Keratinocyte (primary cell): Measurements from ENCODE around the gene BRD3OS. TPM values are rescaled to one million over a fixed set of nuclear protein-coding genes. Genes with fewer than 3 reads are reported as not detected.

Experiments
- DNase-seq: peaks from one replicate; pipeline ENCODE4 v3.0.0-alpha.2; 2011; ENCODE audit warnings: low read depth, missing footprints, low spot score
- FAIRE-seq: peaks from 2 replicates; lab custom pipeline; 2011; peaks lifted over from hg19 to GRCh38; lab: Jason Lieb, UNC
- H2AFZ ChIP-seq: 2 replicates; pipeline ENCODE4 v1.6.0; 2012; ENCODE audit warnings: low read length, control low read depth, inconsistent platforms; ENCODE audit not compliant: control insufficient read depth
- H3K27ac ChIP-seq: 2 replicates; pipeline ENCODE4 v1.5.1; 2011; ENCODE audit warnings: low read length; ENCODE audit not compliant: control insufficient read depth, insufficient read depth
- H3K27me3 ChIP-seq: 3 replicates; pipeline ENCODE4 v1.6.0; 2011; ENCODE audit warnings: low read length; ENCODE audit not compliant: control insufficient read depth, insufficient read depth; ENCODE audit errors: extremely low read depth
- H3K36me3 ChIP-seq, 2 experiments: 2 replicates in 1 of 2; 3 replicates in 1 of 2; pipeline ENCODE4 v1.5.1; 2011; ENCODE audit warnings: low read length in 2 of 2, mild to moderate bottlenecking in 1 of 2; ENCODE audit not compliant: control insufficient read depth in 2 of 2, insufficient read depth in 2 of 2; ENCODE audit errors: extremely low read depth in 1 of 2
- H3K4me1 ChIP-seq: 3 replicates; pipeline ENCODE4 v1.5.1; 2011; ENCODE audit warnings: low read length; ENCODE audit not compliant: control insufficient read depth, insufficient read depth; ENCODE audit errors: extremely low read depth
- H3K4me2 ChIP-seq: 3 replicates; pipeline ENCODE4 v1.6.0; 2011; ENCODE audit warnings: low read depth, low read length; ENCODE audit not compliant: control insufficient read depth, insufficient read depth; ENCODE audit errors: extremely low read depth
- H3K4me3 ChIP-seq, 3 experiments: fragments of 200-600 bp in 1 of 3; sonication (generic) in 1 of 3; 2 replicates in 2 of 3; 3 replicates in 1 of 3; pipeline ENCODE4 v1.5.1; 2011 to 2016; ENCODE audit warnings: low read length in 3 of 3, mild to moderate bottlenecking in 3 of 3, control low read depth in 2 of 3, inconsistent platforms in 1 of 3, low read depth in 1 of 3, mixed read lengths in 1 of 3, mixed run types in 1 of 3, moderate library complexity in 1 of 3; ENCODE audit not compliant: control insufficient read depth in 2 of 3, insufficient read depth in 2 of 3; ENCODE audit errors: extremely low read depth in 1 of 3
- H3K79me2 ChIP-seq: 2 replicates; pipeline ENCODE4 v1.6.0; 2012; ENCODE audit warnings: low read length; ENCODE audit not compliant: control insufficient read depth, insufficient read depth
- H3K9ac ChIP-seq: 3 replicates; pipeline ENCODE4 v1.6.0; 2011; ENCODE audit warnings: low read length; ENCODE audit not compliant: control insufficient read depth, insufficient read depth; ENCODE audit errors: extremely low read depth
- H3K9me1 ChIP-seq: 3 replicates; pipeline ENCODE4 v1.6.0; 2011; ENCODE audit warnings: low read length; ENCODE audit not compliant: control insufficient read depth, insufficient read depth; ENCODE audit errors: extremely low read depth
- H3K9me3 ChIP-seq: 2 replicates; pipeline ENCODE4 v1.5.1; 2012; ENCODE audit warnings: low read depth, low read length; ENCODE audit not compliant: control insufficient read depth
- H4K20me1 ChIP-seq: 3 replicates; pipeline ENCODE4 v1.6.0; 2011; ENCODE audit warnings: low read length; ENCODE audit not compliant: control insufficient read depth, insufficient read depth; ENCODE audit errors: extremely low read depth
- EZH2 ChIP-seq: IDR thresholded peaks from one replicate; pipeline ENCODE4 v1.6.1; 2012; ENCODE audit warnings: inconsistent platforms, mild to moderate bottlenecking, low read length, moderate library complexity
- dilution Hi-C: fragments of 300-500 bp; cut with MboI; formaldehyde crosslinking; loops from one replicate; pipeline ENCODE4 v1.7.0; 2020; ENCODE audit warnings: low sequenced_read_pairs; ENCODE audit not compliant: extremely low pct_ligation_motif_present
- polyA plus RNA-seq, 5 experiments: library from polyadenylated mRNA; depleted of rRNA in 3 of 5; stranded (reverse) in 3 of 5; stranded (forward) in 1 of 5; unstranded in 1 of 5; fragments of >200 nt; gene quantifications; 1 replicate in 1 of 5; 2 replicates in 3 of 5; 3 replicates in 1 of 5; pipeline versions ENCODE4 v1.2.1 to v1.2.3, GENCODE V29; 2011 to 2012; ENCODE audit warnings: missing spikeins in 2 of 5, low read depth in 1 of 5, low replicate concordance in 1 of 5
- TF ChIP-seq, protein P1 (sequence below), 3 experiments: IDR thresholded peaks in 1 of 3; conservative IDR thresholded peaks in 1 of 3; optimal IDR thresholded peaks in 1 of 3; 2 replicates in 2 of 3; 3 replicates in 1 of 3; pipeline versions ENCODE3 to v1.5.1; 2011; ENCODE audit warnings: low read length in 3 of 3, mild to moderate bottlenecking in 3 of 3, moderate library complexity in 2 of 3, control low read depth in 1 of 3, inconsistent platforms in 1 of 3; ENCODE audit not compliant: insufficient read depth in 2 of 3; ENCODE audit errors: extremely low read depth in 1 of 3

The BRD3OS gene
- polyA plus RNA-seq, 1 donor (not counting 4 experiments of a cell fraction or from before 2014, with no cell fraction given): 8.5 TPM

DNA sequence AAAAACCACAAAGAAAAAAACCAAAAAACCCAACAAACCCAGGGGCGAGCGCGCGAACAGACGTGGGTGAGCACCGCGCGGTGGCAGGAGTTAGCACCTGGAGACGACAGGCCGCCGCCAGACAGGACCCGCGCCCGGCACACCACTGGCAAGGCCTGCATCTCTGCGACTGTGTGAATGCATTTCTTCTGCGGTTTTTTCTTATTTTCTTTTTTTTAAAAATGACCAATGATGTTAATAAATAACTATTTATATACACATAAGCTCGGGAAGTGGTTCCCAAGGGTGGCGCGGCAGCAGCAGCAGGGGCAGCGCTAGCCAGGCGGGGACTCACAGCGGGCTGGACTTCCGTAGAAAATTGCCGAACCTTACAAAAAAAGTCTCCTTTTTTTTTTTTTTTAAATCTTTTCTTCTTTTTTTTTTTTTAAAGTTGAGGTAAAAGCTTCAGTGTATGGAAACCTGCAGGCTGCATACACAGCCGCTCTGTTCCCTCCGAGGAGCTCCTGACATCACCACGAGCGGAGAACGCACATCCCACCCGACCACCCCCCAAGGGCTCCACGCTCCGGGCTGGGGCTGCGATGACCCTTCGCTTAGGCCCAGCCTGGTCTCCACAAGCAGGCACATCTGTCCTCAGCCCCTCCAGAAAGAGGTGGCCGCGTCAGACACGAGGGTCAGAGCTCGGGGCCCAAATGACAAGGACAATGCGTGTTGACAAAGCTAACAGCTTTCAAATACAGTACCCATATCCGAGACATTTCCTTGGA is 7.4 kb downstream of the BRD3OS start:
- H3K9ac ChIP-seq: no peak overlapping the region
- H3K4me2 ChIP-seq: no peak overlapping the region
- H3K27ac ChIP-seq: no peak overlapping the region
- H3K4me1 ChIP-seq: no peaks in the 10 kb centered on the region
- no peaks in the 10 kb centered on the region for H3K9me3 ChIP-seq
- TF ChIP-seq, protein P1, sequence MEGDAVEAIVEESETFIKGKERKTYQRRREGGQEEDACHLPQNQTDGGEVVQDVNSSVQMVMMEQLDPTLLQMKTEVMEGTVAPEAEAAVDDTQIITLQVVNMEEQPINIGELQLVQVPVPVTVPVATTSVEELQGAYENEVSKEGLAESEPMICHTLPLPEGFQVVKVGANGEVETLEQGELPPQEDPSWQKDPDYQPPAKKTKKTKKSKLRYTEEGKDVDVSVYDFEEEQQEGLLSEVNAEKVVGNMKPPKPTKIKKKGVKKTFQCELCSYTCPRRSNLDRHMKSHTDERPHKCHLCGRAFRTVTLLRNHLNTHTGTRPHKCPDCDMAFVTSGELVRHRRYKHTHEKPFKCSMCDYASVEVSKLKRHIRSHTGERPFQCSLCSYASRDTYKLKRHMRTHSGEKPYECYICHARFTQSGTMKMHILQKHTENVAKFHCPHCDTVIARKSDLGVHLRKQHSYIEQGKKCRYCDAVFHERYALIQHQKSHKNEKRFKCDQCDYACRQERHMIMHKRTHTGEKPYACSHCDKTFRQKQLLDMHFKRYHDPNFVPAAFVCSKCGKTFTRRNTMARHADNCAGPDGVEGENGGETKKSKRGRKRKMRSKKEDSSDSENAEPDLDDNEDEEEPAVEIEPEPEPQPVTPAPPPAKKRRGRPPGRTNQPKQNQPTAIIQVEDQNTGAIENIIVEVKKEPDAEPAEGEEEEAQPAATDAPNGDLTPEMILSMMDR (optimal IDR thresholded peaks at IDR 0.05 in 1 of 3, IDR thresholded peaks at IDR 0.05 in 1 of 3, conservative IDR thresholded peaks at IDR 0.05 in 1 of 3; ENCODE audit: extremely low read depth in 1 of 3, insufficient read depth in 2 of 3, low read length in 3 of 3): no peak
- no peak for TF ChIP-seq EZH2
- H4K20me1 ChIP-seq: no peaks in the 10 kb centered on the region
- no peak overlapping the region for H3K4me3 ChIP-seq
- no peaks in the 10 kb centered on the region for H3K79me2 ChIP-seq
- DNase-seq: no peak
- peaks cover 14 to 26% of the 10 kb centered on the region in 2 experiments for H3K36me3 ChIP-seq
- dilution Hi-C loops: no loop called here
- no peak for FAIRE-seq
- H3K9me1 ChIP-seq: no peaks in the 10 kb centered on the region
- no peaks in the 10 kb centered on the region for H3K27me3 ChIP-seq
- H2AFZ ChIP-seq: no peak overlapping the region

DNA sequence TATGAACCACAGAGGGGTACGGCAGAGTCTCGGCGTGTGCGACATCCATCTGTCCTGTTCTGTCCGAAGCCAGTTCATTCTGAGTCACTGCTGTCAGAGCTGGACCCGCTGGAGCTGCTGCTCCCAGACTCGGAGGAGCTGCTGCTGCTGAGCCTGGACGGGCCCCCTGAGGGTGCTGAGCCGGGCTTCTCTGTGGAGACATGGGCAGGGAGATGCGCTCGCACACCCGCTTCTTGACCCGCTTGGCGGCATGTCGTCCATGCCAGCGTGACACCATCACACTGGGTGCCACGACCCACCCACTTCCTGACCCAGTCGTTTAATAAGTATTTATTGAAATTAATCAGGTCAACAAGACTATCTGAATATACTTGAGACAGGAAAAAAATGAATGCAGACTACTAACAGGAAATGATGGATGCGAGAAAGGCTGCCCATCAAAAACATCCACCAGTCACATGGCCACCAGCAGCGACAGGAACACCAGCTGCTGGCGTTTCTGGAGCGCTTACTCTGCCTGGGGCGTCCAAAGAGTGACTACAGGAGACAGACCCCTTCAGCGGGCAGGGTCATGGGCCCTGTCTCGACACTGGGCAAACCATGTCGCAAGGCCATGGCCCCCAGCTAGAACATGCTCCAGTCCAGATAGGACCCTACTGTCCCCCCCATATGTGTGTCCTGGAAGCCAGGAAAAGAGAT is 8.4 kb downstream of the BRD3OS start:
- TF ChIP-seq, protein P1 (optimal IDR thresholded peaks at IDR 0.05 in 1 of 3, IDR thresholded peaks at IDR 0.05 in 1 of 3, conservative IDR thresholded peaks at IDR 0.05 in 1 of 3; ENCODE audit: extremely low read depth in 1 of 3, insufficient read depth in 2 of 3, low read length in 3 of 3): no peak
- no peak for TF ChIP-seq EZH2
- dilution Hi-C loops: no loop called here
- Histone ChIP-seq H3K27ac (no peak overlapping the region), H2AFZ (no peak overlapping the region), H4K20me1 (no peaks in the 10 kb centered on the region), H3K9me3 (no peaks in the 10 kb centered on the region), H3K4me2 (no peak overlapping the region), H3K27me3 (no peaks in the 10 kb centered on the region), H3K36me3 (peaks cover 14 to 26% of the 10 kb centered on the region in 2 experiments), H3K4me3 (no peak overlapping the region), H3K4me1 (no peaks in the 10 kb centered on the region), H3K79me2 (no peaks in the 10 kb centered on the region), H3K9ac (no peak overlapping the region), H3K9me1 (no peaks in the 10 kb centered on the region)
- no peak for DNase-seq
- no peak for FAIRE-seq
